ENCODE data around the gene CISH. TPM values are rescaled to one million over a fixed set of nuclear protein-coding genes. Genes with fewer than 3 reads are reported as not detected.

CISH gene
- total and polyA plus RNA-seq, 2 of the 4 experiments (the other 2 are of a cell fraction): 0.90 to 4.0 TPM

DNA sequence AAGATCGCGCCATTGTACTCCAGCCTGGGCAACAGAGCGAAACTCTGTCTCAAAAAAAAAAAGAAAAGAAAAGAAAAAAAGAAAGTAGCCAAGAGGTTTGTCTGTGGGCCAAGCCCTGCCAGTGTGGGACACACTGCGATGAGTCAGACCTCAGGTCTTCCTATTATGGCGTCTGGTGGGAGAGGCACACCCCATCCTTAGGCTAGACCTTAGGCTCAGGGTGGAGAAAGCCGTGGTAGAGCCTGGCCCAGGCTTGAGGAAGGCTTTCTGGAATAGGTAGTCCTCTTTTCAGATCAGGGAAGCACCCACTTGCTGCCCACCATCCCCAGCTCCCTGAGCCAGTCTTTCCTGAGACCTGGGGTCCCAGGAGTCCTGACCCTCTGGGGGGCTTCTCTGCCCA lies 36.2 kb downstream of the CISH start:
- BruUV-seq (replicated peaks): no TSS peak
- ChIA-PET POLR2A (ENCODE audit: unreplicated experiment) (no interaction called here), CTCF (no interaction called here)
- Histone ChIP-seq H4K8ac (ENCODE audit: low read depth in 2 of 2, low read length in 2 of 2) (no peak overlapping the region), H2AFZ (replicated peaks; ENCODE audit: low read length, poor library complexity) (no peak overlapping the region), H2BK20ac (ENCODE audit: low read depth, low read length) (no peak overlapping the region), H3K18ac (ENCODE audit: low read depth, low read length) (no peak overlapping the region), H4K5ac (ENCODE audit: low read depth, low read length) (no peak overlapping the region), H3K4ac (ENCODE audit: low read depth, low read length) (no peak overlapping the region), H2AK9ac (replicated peaks; ENCODE audit: low read depth, low read length, poor library complexity) (peak overlapping the region; percentile 79), H3K23ac (ENCODE audit: low read depth, low read length) (no peak overlapping the region), H3K4me1 (ENCODE audit: control insufficient read depth, insufficient read depth, low read length) (no peaks in the 10 kb centered on the region; the same call in 1 of the 2 replicates), H3K9me3 (ENCODE audit: control insufficient read depth, insufficient read depth, low read length) (no peaks in the 10 kb centered on the region), H3K79me1 (ENCODE audit: low read depth in 1 of 2, low read length in 2 of 2) (peaks cover 3 to 16% of the 10 kb centered on the region in 2 experiments; a peak in 3 of 4 replicates), H3K9ac (ENCODE audit: low read depth, low read length) (no peak overlapping the region), H3K36me3 (ENCODE audit: control insufficient read depth, insufficient read depth, low read length) (peaks cover 46% of the 10 kb centered on the region; the same call in 1 of the 2 replicates), H3K9me1 (ENCODE audit: insufficient read depth, low read length) (peaks cover 11% of the 10 kb centered on the region; the same call in 1 of the 2 replicates), H2BK5ac (ENCODE audit: low read depth, low read length, poor library complexity, severe bottlenecking) (no peak overlapping the region), H2BK120ac (ENCODE audit: low read depth, low read length) (no peak overlapping the region), H3K27ac (ENCODE audit: insufficient read depth, low read length) (no peak overlapping the region), H3K4me2 (ENCODE audit: low read depth, low read length) (no peak overlapping the region), H4K20me1 (ENCODE audit: insufficient read depth, low read length) (no peaks in the 10 kb centered on the region), H3K27me3 (ENCODE audit: control insufficient read depth, insufficient read depth, low read length) (no peaks in the 10 kb centered on the region), H3K14ac (replicated peaks; ENCODE audit: low read depth, low read length) (no peak overlapping the region), H3K56ac (ENCODE audit: extremely low read depth, insufficient read depth, low read length) (no peak overlapping the region), H2BK15ac (ENCODE audit: low read depth, low read length) (no peak overlapping the region), H4K91ac (ENCODE audit: insufficient read depth, low read depth, low read length) (no peak overlapping the region), H2AK5ac (ENCODE audit: low read depth, low read length) (no peak overlapping the region), H3K4me3 (ENCODE audit: insufficient read depth, low read depth, low read length) (no peak overlapping the region)
- intact Hi-C loops (cut with micrococcal nuclease): no loop called here
- dilution Hi-C loops (cut with HindIII; ENCODE audit: low sequenced_read_pairs, unreplicated experiment): no loop called here
- no CpG with 5 or more reads among the region's 6 CpGs for WGBS, 2 experiments (ENCODE audit: extremely low coverage in 2 of 2, insufficient read length in 1 of 2)
- DNase-seq: peak; percentile 20
- in situ Hi-C loops (cut with MboI; ENCODE audit: low sequenced_read_pairs): no loop called here
- TF ChIP-seq, protein P1, sequence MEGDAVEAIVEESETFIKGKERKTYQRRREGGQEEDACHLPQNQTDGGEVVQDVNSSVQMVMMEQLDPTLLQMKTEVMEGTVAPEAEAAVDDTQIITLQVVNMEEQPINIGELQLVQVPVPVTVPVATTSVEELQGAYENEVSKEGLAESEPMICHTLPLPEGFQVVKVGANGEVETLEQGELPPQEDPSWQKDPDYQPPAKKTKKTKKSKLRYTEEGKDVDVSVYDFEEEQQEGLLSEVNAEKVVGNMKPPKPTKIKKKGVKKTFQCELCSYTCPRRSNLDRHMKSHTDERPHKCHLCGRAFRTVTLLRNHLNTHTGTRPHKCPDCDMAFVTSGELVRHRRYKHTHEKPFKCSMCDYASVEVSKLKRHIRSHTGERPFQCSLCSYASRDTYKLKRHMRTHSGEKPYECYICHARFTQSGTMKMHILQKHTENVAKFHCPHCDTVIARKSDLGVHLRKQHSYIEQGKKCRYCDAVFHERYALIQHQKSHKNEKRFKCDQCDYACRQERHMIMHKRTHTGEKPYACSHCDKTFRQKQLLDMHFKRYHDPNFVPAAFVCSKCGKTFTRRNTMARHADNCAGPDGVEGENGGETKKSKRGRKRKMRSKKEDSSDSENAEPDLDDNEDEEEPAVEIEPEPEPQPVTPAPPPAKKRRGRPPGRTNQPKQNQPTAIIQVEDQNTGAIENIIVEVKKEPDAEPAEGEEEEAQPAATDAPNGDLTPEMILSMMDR (conservative IDR thresholded peaks at IDR 0.05; ENCODE audit: low read depth, low read length): no peak
- TF ChIP-seq MAFK (IDR thresholded peaks at IDR 0.05; ENCODE audit: low read depth, low read length) (no peak), RAD21 (IDR thresholded peaks at IDR 0.05; ENCODE audit: low read length) (no peak), MXI1 (IDR thresholded peaks at IDR 0.05; ENCODE audit: borderline replicate concordance, low read depth, low read length) (no peak), FOS (IDR thresholded peaks at IDR 0.05; ENCODE audit: low read depth, low read length) (no peak), CEBPB (IDR thresholded peaks at IDR 0.05; ENCODE audit: low read depth, low read length) (no peak)
- TF ChIP-seq, protein P2, sequence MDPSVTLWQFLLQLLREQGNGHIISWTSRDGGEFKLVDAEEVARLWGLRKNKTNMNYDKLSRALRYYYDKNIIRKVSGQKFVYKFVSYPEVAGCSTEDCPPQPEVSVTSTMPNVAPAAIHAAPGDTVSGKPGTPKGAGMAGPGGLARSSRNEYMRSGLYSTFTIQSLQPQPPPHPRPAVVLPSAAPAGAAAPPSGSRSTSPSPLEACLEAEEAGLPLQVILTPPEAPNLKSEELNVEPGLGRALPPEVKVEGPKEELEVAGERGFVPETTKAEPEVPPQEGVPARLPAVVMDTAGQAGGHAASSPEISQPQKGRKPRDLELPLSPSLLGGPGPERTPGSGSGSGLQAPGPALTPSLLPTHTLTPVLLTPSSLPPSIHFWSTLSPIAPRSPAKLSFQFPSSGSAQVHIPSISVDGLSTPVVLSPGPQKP (IDR thresholded peaks at IDR 0.05; ENCODE audit: borderline replicate concordance, low read depth, low read length): no peak
- no peak for ATAC-seq (ENCODE audit: low read depth)
